Stimulated activated naive B cell treated with anti-CD40 and anti-IgM and Interleukin-4, amounts not matched to agents 10 μg/mL and 1 μg/mL and 100 μg/mL, for 72 hours (primary cell): ENCODE data around the gene FRMD5.
"Not testable (repeated sequence)": the region's sequence is repeated elsewhere in the genome, so short reads cannot be mapped to it uniquely, and the experiment has no call there.

Source experiments
- ATAC-seq, 2 donors: fragments of 150-1000 bp; cut with Tn5 transposase; replicated peaks; 2 replicates each; pipeline ENCODE4 v1.10.0; 2021; ENCODE audit warnings: moderate library complexity in 1 of 2
- DNase-seq: peaks from one replicate; pipeline ENCODE4 v3.0.0; 2021
- H3K27ac Mint-ChIP-seq: one replicate; pipeline ENCODE4 v1.8.0; 2022; ENCODE audit warnings: mild to moderate bottlenecking, mixed read lengths
- H3K27me3 Mint-ChIP-seq, 2 donors: one replicate each; pipeline ENCODE4 v1.8.0; 2022; ENCODE audit warnings: mixed read lengths in 2 of 2
- H3K36me3 Mint-ChIP-seq, 2 donors: one replicate each; pipeline ENCODE4 v1.8.0; 2022; ENCODE audit warnings: mixed read lengths in 2 of 2, mild to moderate bottlenecking in 1 of 2
- H3K4me1 Mint-ChIP-seq, 2 donors: one replicate each; pipeline ENCODE4 v1.8.0; 2022; ENCODE audit warnings: mixed read lengths in 2 of 2, mild to moderate bottlenecking in 1 of 2
- H3K4me3 Mint-ChIP-seq, 2 donors: one replicate each; pipeline ENCODE4 v1.8.0; 2022; ENCODE audit warnings: mild to moderate bottlenecking in 2 of 2, mixed read lengths in 2 of 2, moderate library complexity in 1 of 2
- H3K9me3 Mint-ChIP-seq, 2 donors: one replicate each; pipeline ENCODE4 v1.8.0; 2022; ENCODE audit warnings: mixed read lengths in 2 of 2, mild to moderate bottlenecking in 1 of 2

The FRMD5 gene

GRCh38 chr15:43830691-43831275 lies 364.3 kb downstream of the FRMD5 start:
- not testable (repeated sequence) for H3K4me3 Mint-ChIP-seq, H3K9me3 Mint-ChIP-seq, DNase-seq, H3K27me3 Mint-ChIP-seq, ATAC-seq, H3K27ac Mint-ChIP-seq
- Mint-ChIP-seq H3K4me1 (peaks cover 18 to 51% of the 10 kb centered on the region in 2 donors), H3K36me3 (peaks cover 34 to 43% of the 10 kb centered on the region in 2 donors)

GRCh38 chr15:43829951-43830540 lies 365.0 kb downstream of the FRMD5 start:
- peaks cover 18 to 52% of the 10 kb centered on the region in 2 donors for H3K4me1 Mint-ChIP-seq
- DNase-seq, H3K27ac Mint-ChIP-seq, ATAC-seq, H3K9me3 Mint-ChIP-seq, H3K27me3 Mint-ChIP-seq, H3K4me3 Mint-ChIP-seq: not testable (repeated sequence)
- H3K36me3 Mint-ChIP-seq, result peaks cover 30 to 39% of the 10 kb centered on the region in 2 donors

DNA sequence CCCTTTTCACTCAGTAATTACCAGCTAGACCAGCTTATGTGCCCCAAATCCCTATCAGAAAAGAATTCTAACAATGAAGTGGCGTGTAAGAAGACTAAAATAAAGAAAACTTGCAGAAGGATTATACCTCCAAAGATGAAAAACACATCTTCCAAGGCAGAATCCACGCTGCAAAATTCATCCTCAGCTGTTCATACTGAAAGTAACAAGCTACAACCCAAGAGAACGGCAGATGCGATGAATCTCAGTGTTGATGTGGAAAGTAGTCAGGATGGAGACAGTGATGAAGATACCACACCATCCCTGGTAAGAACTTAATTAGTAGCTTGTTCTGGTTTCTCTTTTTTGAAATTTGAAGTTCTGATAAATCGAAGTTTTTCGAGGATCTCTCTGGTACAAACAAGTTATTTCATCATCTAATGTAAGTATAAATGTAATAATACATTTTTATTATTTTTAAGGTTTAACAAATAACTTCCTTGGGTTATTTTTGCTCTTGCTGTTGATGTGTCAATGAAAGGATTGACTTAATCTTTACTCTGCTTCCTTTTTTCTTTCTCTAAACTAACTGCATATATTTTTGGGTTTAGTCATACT lies 366.9 kb downstream of the FRMD5 start:
- ATAC-seq (no peak), DNase-seq (no peak)
- Mint-ChIP-seq H3K27me3 (no peaks in the 10 kb centered on the region), H3K9me3 (no peaks in the 10 kb centered on the region), H3K4me1 (peaks cover 23 to 63% of the 10 kb centered on the region in 2 donors), H3K4me3 (peak overlapping the region; percentile 90 to 96), H3K36me3 (peaks cover 26 to 36% of the 10 kb centered on the region in 2 donors), H3K27ac (no peak overlapping the region)

DNA sequence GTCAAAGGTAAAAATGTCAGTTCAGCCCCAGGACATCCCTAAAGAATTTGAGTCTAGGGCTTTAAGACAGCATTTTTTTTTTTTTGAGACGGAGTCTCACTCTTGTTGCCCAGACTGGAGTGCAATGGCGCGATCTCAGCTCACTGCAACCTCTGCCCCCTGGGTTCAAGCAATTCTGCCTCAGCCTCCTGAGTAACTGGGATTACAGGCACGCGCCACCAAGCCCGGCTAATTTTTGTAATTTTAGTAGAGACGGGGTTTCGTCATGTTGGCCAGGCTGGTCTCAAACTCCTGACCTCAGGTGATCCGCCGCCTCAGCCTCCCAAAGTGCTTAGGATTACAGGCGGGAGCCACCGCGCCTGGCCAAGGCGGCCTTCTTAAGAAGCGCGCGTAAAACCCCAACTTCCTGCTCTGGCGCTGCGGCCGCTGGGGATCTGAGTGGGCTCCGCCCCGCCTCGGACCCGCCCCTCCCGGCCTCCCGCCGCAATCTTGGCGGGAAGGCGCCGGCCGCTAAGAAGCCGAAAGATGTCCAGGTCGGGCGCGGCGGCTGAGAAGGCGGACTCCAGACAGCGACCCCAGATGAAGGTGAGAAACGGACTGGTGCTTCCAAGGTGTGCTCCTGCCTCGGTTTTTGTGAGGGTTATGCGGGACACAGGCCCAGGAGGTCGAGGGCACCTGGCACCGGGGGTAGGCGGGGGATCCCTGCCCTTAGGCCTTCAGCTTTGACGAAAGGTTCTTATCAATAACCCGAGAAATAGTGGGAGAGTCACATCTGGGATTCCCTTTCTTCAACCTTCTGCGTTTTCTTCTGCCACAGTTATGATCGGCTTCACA lies 368.3 kb downstream of the FRMD5 start, which contains the start of gene WDR76:
WDR76 (plus strand) TSS at position 495 of the 834 bp plus-strand sequence; CDS start at position 526, 31 bp downstream.
- Mint-ChIP-seq H3K4me1 (peaks cover 22 to 67% of the 10 kb centered on the region in 2 donors), H3K4me3 (peak within 1 kb of the TSS; percentile 90 to 96), H3K27ac (peak within 1 kb of the TSS; percentile 93), H3K27me3 (no peaks in the 10 kb centered on the region), H3K9me3 (no peaks in the 10 kb centered on the region), H3K36me3 (peaks cover 23 to 32% of the 10 kb centered on the region in 2 donors)
- peak; percentile 76 for DNase-seq
- ATAC-seq, result peak; percentile 78 to 83

- H3K4me3 Mint-ChIP-seq, result peak overlapping the region; percentile 29 to 96
- peaks cover 25 to 68% of the 10 kb centered on the region in 2 donors for H3K4me1 Mint-ChIP-seq
- ATAC-seq (no peak), DNase-seq (no peak)
- peak overlapping the region; percentile 93 for H3K27ac Mint-ChIP-seq
- H3K9me3 Mint-ChIP-seq, result no peaks in the 10 kb centered on the region
- H3K36me3 Mint-ChIP-seq, result peaks cover 24 to 33% of the 10 kb centered on the region in 2 donors
- no peaks in the 10 kb centered on the region for H3K27me3 Mint-ChIP-seq
Observed at GRCh38 chr15:43826029-43826507, 369.0 kb downstream of the FRMD5 start.

- H3K27ac Mint-ChIP-seq, ATAC-seq, H3K9me3 Mint-ChIP-seq, DNase-seq, H3K4me3 Mint-ChIP-seq, H3K27me3 Mint-ChIP-seq: not testable (repeated sequence)
- Mint-ChIP-seq H3K36me3 (peaks cover 21 to 34% of the 10 kb centered on the region in 2 donors), H3K4me1 (peaks cover 25 to 64% of the 10 kb centered on the region in 2 donors)
Observed at GRCh38 chr15:43825305-43825704, 369.8 kb downstream of the FRMD5 start.

- DNase-seq (peak; percentile 87), ATAC-seq (peak; percentile 90 to 91)
- Mint-ChIP-seq H3K36me3 (peaks cover 21 to 31% of the 10 kb centered on the region in 2 donors), H3K9me3 (no peaks in the 10 kb centered on the region), H3K27ac (peak within 1 kb of the TSS; percentile 98), H3K4me3 (peak within 1 kb of the TSS; percentile 90 to 98), H3K4me1 (peaks cover 23 to 56% of the 10 kb centered on the region in 2 donors), H3K27me3 (no peaks in the 10 kb centered on the region)
Observed at GRCh38 chr15:43824302-43825246, 370.5 kb downstream of the FRMD5 start, which contains the start of gene MFAP1. TSS of gene MFAP1 (minus strand) at chr15:43824690. CDS start at chr15:43824569, 121 bp downstream.

DNA sequence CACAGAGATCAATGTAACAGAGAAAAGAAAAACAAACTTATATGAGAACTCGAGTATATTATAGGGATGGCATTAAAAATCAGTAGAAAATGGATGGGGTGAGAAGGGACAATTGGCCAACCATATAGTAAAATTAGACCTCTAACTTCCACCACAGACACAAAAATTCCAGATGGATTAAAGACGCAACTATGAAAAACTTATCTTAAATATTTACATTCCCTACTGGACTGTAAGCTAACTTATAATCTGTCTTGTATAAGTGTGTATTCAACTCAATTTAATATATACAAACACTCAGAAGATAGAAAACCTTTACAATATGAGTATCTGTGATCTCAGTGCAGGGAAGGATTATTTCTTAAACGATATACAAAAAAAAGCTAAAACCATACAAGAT lies 373.6 kb downstream of the FRMD5 start:
- H3K4me1 Mint-ChIP-seq, result peaks cover 11 to 27% of the 10 kb centered on the region in 2 donors

More for the DNA sequence above, 373.6 kb downstream of the FRMD5 start:
- no peak for ATAC-seq
- Mint-ChIP-seq H3K27ac (no peak overlapping the region), H3K4me3 (peak overlapping the region in 1 of 2 donors; percentile 21), H3K27me3 (no peaks in the 10 kb centered on the region), H3K9me3 (no peaks in the 10 kb centered on the region), H3K36me3 (peaks cover 19 to 31% of the 10 kb centered on the region in 2 donors)
- DNase-seq, result no peak
